Measurements from ENCODE around the gene RSPH1.

GRCh38 chr21:42524341-42525028, 28.5 kb upstream of the RSPH1 start:
- TF ChIP-seq CTCF (IDR thresholded peaks at IDR 0.05; ENCODE audit: low read depth, low read length, missing input control) (no peak), NR2F2 (IDR thresholded peaks at IDR 0.05) (no peak), SP1 (IDR thresholded peaks at IDR 0.05) (no peak), EGR1 (IDR thresholded peaks at IDR 0.05; ENCODE audit: low read depth in 2 of 2) (no peak)
- TF ChIP-seq, protein P1, sequence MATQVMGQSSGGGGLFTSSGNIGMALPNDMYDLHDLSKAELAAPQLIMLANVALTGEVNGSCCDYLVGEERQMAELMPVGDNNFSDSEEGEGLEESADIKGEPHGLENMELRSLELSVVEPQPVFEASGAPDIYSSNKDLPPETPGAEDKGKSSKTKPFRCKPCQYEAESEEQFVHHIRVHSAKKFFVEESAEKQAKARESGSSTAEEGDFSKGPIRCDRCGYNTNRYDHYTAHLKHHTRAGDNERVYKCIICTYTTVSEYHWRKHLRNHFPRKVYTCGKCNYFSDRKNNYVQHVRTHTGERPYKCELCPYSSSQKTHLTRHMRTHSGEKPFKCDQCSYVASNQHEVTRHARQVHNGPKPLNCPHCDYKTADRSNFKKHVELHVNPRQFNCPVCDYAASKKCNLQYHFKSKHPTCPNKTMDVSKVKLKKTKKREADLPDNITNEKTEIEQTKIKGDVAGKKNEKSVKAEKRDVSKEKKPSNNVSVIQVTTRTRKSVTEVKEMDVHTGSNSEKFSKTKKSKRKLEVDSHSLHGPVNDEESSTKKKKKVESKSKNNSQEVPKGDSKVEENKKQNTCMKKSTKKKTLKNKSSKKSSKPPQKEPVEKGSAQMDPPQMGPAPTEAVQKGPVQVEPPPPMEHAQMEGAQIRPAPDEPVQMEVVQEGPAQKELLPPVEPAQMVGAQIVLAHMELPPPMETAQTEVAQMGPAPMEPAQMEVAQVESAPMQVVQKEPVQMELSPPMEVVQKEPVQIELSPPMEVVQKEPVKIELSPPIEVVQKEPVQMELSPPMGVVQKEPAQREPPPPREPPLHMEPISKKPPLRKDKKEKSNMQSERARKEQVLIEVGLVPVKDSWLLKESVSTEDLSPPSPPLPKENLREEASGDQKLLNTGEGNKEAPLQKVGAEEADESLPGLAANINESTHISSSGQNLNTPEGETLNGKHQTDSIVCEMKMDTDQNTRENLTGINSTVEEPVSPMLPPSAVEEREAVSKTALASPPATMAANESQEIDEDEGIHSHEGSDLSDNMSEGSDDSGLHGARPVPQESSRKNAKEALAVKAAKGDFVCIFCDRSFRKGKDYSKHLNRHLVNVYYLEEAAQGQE (IDR thresholded peaks at IDR 0.05): no peak
